Testis (tissue), 3 donors: ENCODE results near the gene SLC35C1. TPM values are rescaled to one million over a fixed set of nuclear protein-coding genes. Genes with fewer than 3 reads are reported as not detected.

Source experiments
- DNase-seq: peaks from one replicate; pipeline ENCODE4 v3.0.0-alpha.2; 2019
- H3K27ac ChIP-seq, 2 donors: fragments of 200-600 bp; sonication (generic); one replicate each; pipeline ENCODE4 v1.5.1; 2019
- H3K27me3 ChIP-seq: fragments of 200-600 bp; sonication (generic); one replicate; pipeline ENCODE4 v1.5.1; 2019
- H3K36me3 ChIP-seq: fragments of 200-600 bp; sonication (generic); one replicate; pipeline ENCODE4 v1.5.1; 2017; ENCODE audit warnings: low read depth; ENCODE audit errors: missing control alignments
- H3K4me1 ChIP-seq: fragments of 200-600 bp; sonication (generic); one replicate; pipeline ENCODE4 v1.5.1; 2019
- H3K4me3 ChIP-seq, 2 donors: fragments of 200-600 bp; sonication (generic); one replicate each; pipeline ENCODE4 v1.5.1; 2017 to 2019
- H3K9me3 ChIP-seq: fragments of 200-600 bp; sonication (generic); one replicate; pipeline ENCODE4 v1.5.1; 2017
- POLR2A ChIP-seq: fragments of 450-650 bp; IDR thresholded peaks from one replicate; pipeline ENCODE4 v1.6.1; 2017; ENCODE audit warnings: antibody characterized with exemption, mild to moderate bottlenecking, moderate library complexity
- WGBS, 2 donors: methylation state at CpG; one replicate each; pipeline ENCODE4 v1.1.5; 2018; 5-methylcytosine and 5-hydroxymethylcytosine counted together
- intact Hi-C: fragments of 100-400 bp; cut with DNase I; formaldehyde crosslinking; loops from one replicate; pipeline ENCODE4 v1.15.1; 2023; ENCODE audit warnings: low total_unique reads
- polyA plus RNA-seq: library from polyadenylated mRNA; stranded (reverse); fragments of 350-450 nt; fragmentation: Illumina TruSeq; extraction: RNeasy Lipid Tissue Mini Kit (QIAGEN cat#74804); gene quantifications from one replicate; pipeline ENCODE4 v1.2.3, GENCODE V29; 2014; ENCODE audit warnings: low read depth, low replicate concordance; ENCODE audit not compliant: insufficient read depth
- total RNA-seq, 2 donors: library from RNA; depleted of rRNA; stranded (reverse); fragments of >200 nt; gene quantifications; one replicate each; pipeline ENCODE4 v1.2.3, GENCODE V29; 2016
- TF ChIP-seq, protein P1 (sequence below), 3 experiments: fragments of 450-650 bp in 2 of 3; fragments of 200-600 bp in 1 of 3; sonication (generic) in 1 of 3; IDR thresholded peaks; one replicate each; pipeline ENCODE4 v1.5.1; 2016 to 2019; ENCODE audit warnings: antibody characterized with exemption in 3 of 3, mild to moderate bottlenecking in 2 of 3, moderate library complexity in 1 of 3

SLC35C1 gene
- total and polyA plus RNA-seq, 3 donors from 2014 or later, result 10.4 to 15.7 (median 12.9) TPM

DNA sequence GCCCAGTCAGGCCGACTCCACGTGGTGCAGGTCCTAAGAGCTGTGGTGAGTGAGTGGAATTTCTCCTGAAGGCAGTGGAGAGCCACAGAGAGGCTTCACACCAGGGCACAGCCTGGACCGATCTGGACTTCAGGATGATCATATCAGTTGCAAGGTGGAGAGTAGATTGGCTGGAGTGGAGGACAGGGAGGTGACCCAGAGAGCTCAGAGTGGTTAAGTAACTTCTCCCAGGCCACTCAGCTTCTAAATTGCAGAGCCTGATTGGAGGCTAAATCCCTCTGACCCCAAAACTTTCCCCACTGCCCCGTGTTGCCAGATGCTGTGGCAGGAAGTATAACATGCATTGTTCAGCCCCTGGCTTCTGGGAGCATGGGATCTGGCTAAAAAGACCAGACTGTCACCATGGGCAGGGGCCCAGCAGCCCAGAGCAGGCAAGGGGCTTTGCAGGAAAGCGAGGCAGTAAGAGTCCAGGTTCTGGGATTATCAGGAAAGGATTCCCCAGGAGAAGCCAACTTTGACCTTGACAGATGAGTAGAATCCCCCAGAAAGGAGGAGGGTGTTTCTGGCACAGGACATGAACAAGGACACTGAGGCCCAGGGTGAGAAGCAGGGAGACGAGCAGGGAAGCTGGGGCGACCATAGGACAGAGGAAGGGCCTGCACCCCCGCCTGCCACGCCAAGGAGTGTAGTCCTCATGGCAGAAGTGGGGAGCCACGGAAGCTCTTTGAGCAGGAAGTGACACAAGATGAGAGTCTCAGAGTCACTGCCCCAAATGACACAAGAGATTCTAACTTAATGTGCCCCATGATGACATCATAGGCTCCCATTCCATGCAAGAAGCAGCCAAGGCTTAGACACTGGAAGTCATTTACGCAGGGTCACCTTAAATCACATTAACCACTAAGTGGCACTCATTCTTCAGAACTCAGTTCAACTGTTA, 4.8 kb downstream of the SLC35C1 start:
- no peak for TF ChIP-seq POLR2A
- TF ChIP-seq, protein P1, sequence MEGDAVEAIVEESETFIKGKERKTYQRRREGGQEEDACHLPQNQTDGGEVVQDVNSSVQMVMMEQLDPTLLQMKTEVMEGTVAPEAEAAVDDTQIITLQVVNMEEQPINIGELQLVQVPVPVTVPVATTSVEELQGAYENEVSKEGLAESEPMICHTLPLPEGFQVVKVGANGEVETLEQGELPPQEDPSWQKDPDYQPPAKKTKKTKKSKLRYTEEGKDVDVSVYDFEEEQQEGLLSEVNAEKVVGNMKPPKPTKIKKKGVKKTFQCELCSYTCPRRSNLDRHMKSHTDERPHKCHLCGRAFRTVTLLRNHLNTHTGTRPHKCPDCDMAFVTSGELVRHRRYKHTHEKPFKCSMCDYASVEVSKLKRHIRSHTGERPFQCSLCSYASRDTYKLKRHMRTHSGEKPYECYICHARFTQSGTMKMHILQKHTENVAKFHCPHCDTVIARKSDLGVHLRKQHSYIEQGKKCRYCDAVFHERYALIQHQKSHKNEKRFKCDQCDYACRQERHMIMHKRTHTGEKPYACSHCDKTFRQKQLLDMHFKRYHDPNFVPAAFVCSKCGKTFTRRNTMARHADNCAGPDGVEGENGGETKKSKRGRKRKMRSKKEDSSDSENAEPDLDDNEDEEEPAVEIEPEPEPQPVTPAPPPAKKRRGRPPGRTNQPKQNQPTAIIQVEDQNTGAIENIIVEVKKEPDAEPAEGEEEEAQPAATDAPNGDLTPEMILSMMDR (IDR thresholded peaks at IDR 0.05), result no peak
- DNase-seq, result no peak
- no peaks in the 10 kb centered on the region for H3K27me3 ChIP-seq
- intact Hi-C loops, result no loop called here
- no peaks in the 10 kb centered on the region for H3K9me3 ChIP-seq
- no peak overlapping the region for H3K27ac ChIP-seq
- H3K36me3 ChIP-seq, result no peaks in the 10 kb centered on the region
- H3K4me3 ChIP-seq, result no peak overlapping the region
- peaks cover 36% of the 10 kb centered on the region for H3K4me1 ChIP-seq
- 71 to 73% methylated on average over 11 of the region's 11 CpGs for WGBS, 2 donors

DNA sequence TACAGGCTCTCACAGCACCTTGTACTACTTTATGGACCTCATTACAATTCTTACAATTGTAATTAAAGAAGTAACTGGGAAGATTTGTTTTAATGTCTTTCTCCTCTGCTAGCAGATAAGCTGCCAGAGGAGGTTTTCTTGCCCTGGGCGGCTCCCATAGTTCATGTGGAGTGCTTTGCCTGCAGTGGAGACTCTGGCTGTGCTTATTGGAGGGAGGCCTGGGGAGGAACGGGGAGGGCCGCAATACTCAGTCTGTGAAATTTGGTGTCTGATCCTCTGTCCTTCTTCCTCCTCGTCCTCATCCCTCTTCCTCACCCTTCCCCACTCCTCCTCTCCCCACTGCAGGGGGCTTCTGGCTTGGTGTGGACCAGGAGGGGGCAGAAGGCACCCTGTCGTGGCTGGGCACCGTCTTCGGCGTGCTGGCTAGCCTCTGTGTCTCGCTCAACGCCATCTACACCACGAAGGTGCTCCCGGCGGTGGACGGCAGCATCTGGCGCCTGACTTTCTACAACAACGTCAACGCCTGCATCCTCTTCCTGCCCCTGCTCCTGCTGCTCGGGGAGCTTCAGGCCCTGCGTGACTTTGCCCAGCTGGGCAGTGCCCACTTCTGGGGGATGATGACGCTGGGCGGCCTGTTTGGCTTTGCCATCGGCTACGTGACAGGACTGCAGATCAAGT, 5.6 kb downstream of the SLC35C1 start:
- Histone ChIP-seq H3K9me3 (no peaks in the 10 kb centered on the region), H3K4me1 (peaks cover 32% of the 10 kb centered on the region), H3K27me3 (no peaks in the 10 kb centered on the region), H3K4me3 (no peak overlapping the region), H3K36me3 (no peaks in the 10 kb centered on the region), H3K27ac (no peak overlapping the region)
- intact Hi-C loops, result no loop called here
- no peak for DNase-seq
- TF ChIP-seq, protein P1 (IDR thresholded peaks at IDR 0.05), result no peak
- TF ChIP-seq POLR2A, result no peak
- 80 to 89% methylated on average over 17 to 23 of the region's 23 CpGs for WGBS, 2 donors

DNA sequence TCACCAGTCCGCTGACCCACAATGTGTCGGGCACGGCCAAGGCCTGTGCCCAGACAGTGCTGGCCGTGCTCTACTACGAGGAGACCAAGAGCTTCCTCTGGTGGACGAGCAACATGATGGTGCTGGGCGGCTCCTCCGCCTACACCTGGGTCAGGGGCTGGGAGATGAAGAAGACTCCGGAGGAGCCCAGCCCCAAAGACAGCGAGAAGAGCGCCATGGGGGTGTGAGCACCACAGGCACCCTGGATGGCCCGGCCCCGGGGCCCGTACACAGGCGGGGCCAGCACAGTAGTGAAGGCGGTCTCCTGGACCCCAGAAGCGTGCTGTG, 6.1 kb downstream of the SLC35C1 start:
- DNase-seq, result no peak
- no peak for TF ChIP-seq POLR2A
- TF ChIP-seq, protein P1 (IDR thresholded peaks at IDR 0.05), result no peak
- intact Hi-C loops, result no loop called here
- WGBS, 2 donors, result 90 to 92% methylated on average over 7 to 17 of the region's 17 CpGs
- Histone ChIP-seq H3K4me3 (no peak overlapping the region), H3K27me3 (no peaks in the 10 kb centered on the region), H3K4me1 (peaks cover 27% of the 10 kb centered on the region), H3K36me3 (no peaks in the 10 kb centered on the region), H3K27ac (no peak overlapping the region), H3K9me3 (no peaks in the 10 kb centered on the region)

DNA sequence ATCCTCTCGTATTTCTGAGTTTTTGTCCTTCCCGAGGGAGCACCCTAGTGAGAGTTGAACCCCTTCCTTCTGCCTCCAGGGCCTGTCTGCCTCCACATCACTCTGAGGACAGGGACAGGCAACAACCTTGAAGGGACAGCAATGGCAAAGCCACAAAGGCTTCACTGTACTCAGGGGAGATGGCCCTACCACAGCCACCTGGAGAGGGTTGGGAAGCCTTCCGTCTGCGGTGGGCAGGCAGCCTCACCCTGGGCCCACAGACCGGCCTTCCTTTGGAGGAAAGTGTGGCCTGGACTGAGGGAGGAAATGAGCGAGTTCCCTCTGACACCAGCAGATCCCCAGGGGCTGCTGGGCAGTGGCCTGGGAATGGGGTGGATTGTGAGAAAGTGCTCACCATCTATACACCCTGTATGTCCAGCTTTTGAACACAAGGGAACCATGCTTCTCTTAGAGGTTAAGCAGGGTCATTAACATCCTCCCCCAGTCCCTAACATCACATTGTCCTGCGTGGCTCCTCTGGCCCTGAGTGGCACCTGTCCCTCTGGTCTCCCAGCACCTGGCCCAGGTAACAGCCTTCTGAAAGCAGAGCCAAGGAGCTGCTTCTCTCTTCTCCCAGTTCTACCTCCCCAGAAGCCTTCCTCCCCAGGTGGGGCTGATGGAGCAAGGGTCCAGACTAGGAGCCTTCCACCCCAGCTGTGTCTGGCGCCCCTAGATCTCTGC, 6.8 kb downstream of the SLC35C1 start:
- no peak for DNase-seq
- 91 to 92% methylated on average over 7 to 8 of the region's 8 CpGs for WGBS, 2 donors
- TF ChIP-seq POLR2A, result no peak
- TF ChIP-seq, protein P1 (IDR thresholded peaks at IDR 0.05), result no peak
- Histone ChIP-seq H3K4me3 (no peak overlapping the region), H3K27me3 (no peaks in the 10 kb centered on the region), H3K36me3 (no peaks in the 10 kb centered on the region), H3K27ac (no peak overlapping the region), H3K4me1 (peaks cover 21% of the 10 kb centered on the region), H3K9me3 (no peaks in the 10 kb centered on the region)
- intact Hi-C loops, result no loop called here
